ENCODE measurements around the gene PDE4A.

GRCh38 chr19:10418485-10419199, 1.7 kb upstream of the PDE4A start:
- TF ChIP-seq REST (IDR thresholded peaks at IDR 0.05; ENCODE audit: unreplicated experiment) (no peak), CTCF (conservative IDR thresholded peaks at IDR 0.05; ENCODE audit: low read depth in 2 of 2) (no peak; a peak in 1 of 4 replicates), POLR2AphosphoS5 (IDR thresholded peaks at IDR 0.05; ENCODE audit: low read depth) (no peak), CREB1 (CRISPR knock-in tag; IDR thresholded peaks at IDR 0.05; ENCODE audit: low read depth) (no peak), EZH2phosphoT487 (IDR thresholded peaks at IDR 0.05; ENCODE audit: unreplicated experiment) (no peak), EZH2 (IDR thresholded peaks at IDR 0.05; ENCODE audit: low read depth, unreplicated experiment) (peak; percentile 64), STAT1 (IDR thresholded peaks at IDR 0.05; ENCODE audit: unreplicated experiment) (no peak), NANOG (IDR thresholded peaks at IDR 0.05; ENCODE audit: borderline replicate concordance) (no peak)

All from GM23338 (cell line).